K562 (cell line): ENCODE results near the gene TBL1X. TPM values are rescaled to one million over a fixed set of nuclear protein-coding genes. Genes with fewer than 3 reads are reported as not detected.

Experiments
- BRF2 ChIP-seq: IDR thresholded peaks from 3 replicates; pipeline ENCODE4 v1.6.1; 2011; ENCODE audit warnings: borderline replicate concordance, mild to moderate bottlenecking; ENCODE audit not compliant: insufficient read length, insufficient read depth
- DNMT1 ChIP-seq: fragments of 450-650 bp; IDR thresholded peaks from 2 replicates; pipeline ENCODE4 v1.6.1; 2016; ENCODE audit warnings: antibody characterized with exemption, mild to moderate bottlenecking
- ERF ChIP-seq: fragments of 450-650 bp; formaldehyde crosslinking; IDR thresholded peaks from 2 replicates; pipeline ENCODE4 v1.4.0; 2020; ENCODE audit warnings: mild to moderate bottlenecking, mixed read lengths
- GTF2E2 ChIP-seq: fragments of 200-800 bp; sonication (Bioruptor generic); IDR thresholded peaks from 2 replicates; pipeline ENCODE4 v1.6.1; 2016; ENCODE audit warnings: missing genetic modification characterization, missing compliant biosample characterization
- HBP1 ChIP-seq: fragments of 450-650 bp; formaldehyde crosslinking; IDR thresholded peaks from 2 replicates; pipeline ENCODE4 v1.4.0; 2022; ENCODE audit warnings: missing genetic modification characterization
- KLF13 ChIP-seq: fragments of 450-650 bp; IDR thresholded peaks from 2 replicates; pipeline ENCODE4 v1.6.1; 2016; ENCODE audit warnings: missing genetic modification characterization, low read depth, mild to moderate bottlenecking, missing compliant biosample characterization, moderate library complexity, borderline replicate concordance
- MCM5 ChIP-seq: fragments of 450-650 bp; IDR thresholded peaks from 2 replicates; pipeline ENCODE4 v1.6.1; 2016; ENCODE audit warnings: low read depth
- NCOA1 ChIP-seq: fragments of 450-650 bp; IDR thresholded peaks from 2 replicates; pipeline ENCODE4 v1.6.1; 2016; ENCODE audit warnings: low read depth
- PKNOX1 ChIP-seq: fragments of 450-650 bp; IDR thresholded peaks from 2 replicates; pipeline ENCODE4 v1.6.1; 2016
- PRPF4 ChIP-seq: fragments of 200-400 bp; formaldehyde crosslinking; IDR thresholded peaks from one replicate; pipeline ENCODE4 v1.6.1; 2017; ENCODE audit warnings: low read length, low read depth, mild to moderate bottlenecking; ENCODE audit not compliant: insufficient read depth, poor library complexity, severe bottlenecking
- RBM14 ChIP-seq: fragments of 200-400 bp; formaldehyde crosslinking; IDR thresholded peaks from 2 replicates; pipeline ENCODE4 v1.6.1; 2018; ENCODE audit warnings: low read depth, mild to moderate bottlenecking, low read length, moderate library complexity, borderline replicate concordance; ENCODE audit not compliant: insufficient read depth
- RREB1 ChIP-seq: fragments of 250-450 bp; sonication (Bioruptor Pico); IDR thresholded peaks from 2 replicates; pipeline ENCODE4 v1.4.0; 2020
- SMARCB1 ChIP-seq: IDR thresholded peaks from 2 replicates; pipeline ENCODE4 v1.6.1; 2011; ENCODE audit warnings: improper control_type of control experiment, low read depth; ENCODE audit not compliant: insufficient read length
- TBP ChIP-seq: optimal IDR thresholded peaks from 2 replicates; pipeline ENCODE3; 2011; ENCODE audit warnings: low read depth, low read length, improper control_type of control experiment
- ZNF143 ChIP-seq: sonication (generic); formaldehyde crosslinking; IDR thresholded peaks from 2 replicates; pipeline ENCODE4 v1.9.0; 2022; ENCODE audit warnings: mild to moderate bottlenecking, missing genetic modification reagents
- ZNF165 ChIP-seq: fragments of 250-450 bp; sonication (Bioruptor Pico); IDR thresholded peaks from 2 replicates; pipeline ENCODE4 v1.4.0; 2020; ENCODE audit warnings: borderline replicate concordance
- ZNF277 ChIP-seq: fragments of 250-450 bp; sonication (Bioruptor Pico); IDR thresholded peaks from 2 replicates; pipeline ENCODE4 v1.8.0; 2022; ENCODE audit warnings: inconsistent platforms, mild to moderate bottlenecking, moderate library complexity, borderline replicate concordance
- ZNF583 ChIP-seq: fragments of 250-450 bp; sonication (Bioruptor Pico); IDR thresholded peaks from 2 replicates; pipeline ENCODE4 v1.4.0; 2020
- polyA plus RNA-seq, 8 experiments: library from polyadenylated mRNA; depleted of rRNA in 4 of 8; stranded (reverse) in 5 of 8; unstranded in 3 of 8; fragments of >200 nt; fragmentation: Nextera tagmentation in 2 of 8; fragmentation: Illumina TruSeq in 1 of 8; extraction: Ambion mirVana in 2 of 8; extraction: Trizol in 1 of 8; gene quantifications; 2 replicates each; pipeline versions ENCODE4 v1.2.1 to v1.2.3, GENCODE V29; 2011 to 2014; ENCODE audit warnings: inconsistent platforms in 1 of 8, missing spikeins in 1 of 8
- total RNA-seq, 7 experiments: library from RNA; depleted of rRNA in 6 of 7; stranded (reverse); fragments of >200 nt in 6 of 7; fragmentation: Illumina TruSeq in 2 of 7; extraction: Trizol in 2 of 7; gene quantifications; 2 replicates each; pipeline versions ENCODE4 v1.2.1 to v1.2.3, GENCODE V29; 2011 to 2021; ENCODE audit warnings: low replicate concordance in 1 of 7

TBL1X gene
- total and polyA plus RNA-seq, 9 of the 15 experiments (the other 6 are each of a cell fraction or from before 2014, with no cell fraction given): 6.0 to 49.6 (median 19.7) TPM

GRCh38 chrX:9515973-9516538 lies 51.2 kb downstream of the TBL1X start (continued):
- TF ChIP-seq PKNOX1: 0 out of 2 replicates have a peak, but pooled peaks have one; percentile 25
- no peak for TF ChIP-seq RBM14
- no peak for TF ChIP-seq ERF (CRISPR knock-in tag)
- no peak for TF ChIP-seq MCM5
- no peak for TF ChIP-seq ZNF143
- no peak for TF ChIP-seq ZNF277 (CRISPR knock-in tag)
- TF ChIP-seq TBP: no peak
- TF ChIP-seq SMARCB1: no peak
- no peak for TF ChIP-seq ZNF583 (CRISPR knock-in tag)
- no peak for TF ChIP-seq DNMT1
- TF ChIP-seq RREB1 (CRISPR knock-in tag): peak; percentile 86; the same call in 1 of the 2 replicates
- TF ChIP-seq HBP1: no peak
- no peak for TF ChIP-seq ZNF165
- TF ChIP-seq NCOA1: peak; percentile 75; the same call in 1 of the 2 replicates
- no peak for TF ChIP-seq GTF2E2 (tag)
- no peak for TF ChIP-seq KLF13
- TF ChIP-seq BRF2: no peak
- TF ChIP-seq PRPF4: no peak
